OCI-LY1 (cell line): ENCODE measurements around the gene PILRA.

ENCODE experiments used
- H2AFZ ChIP-seq: fragments of 200-600 bp; sonication (generic), shearing (Covaris generic); 2 replicates; pipeline ENCODE4 v1.6.0; 2014; ENCODE audit warnings: antibody characterized with exemption, mild to moderate bottlenecking, low read length
- H3F3A ChIP-seq: fragments of 200-600 bp; sonication (generic), shearing (Covaris generic); 2 replicates; pipeline ENCODE4 v1.6.0; 2014; ENCODE audit warnings: mild to moderate bottlenecking, antibody characterized with exemption, low read length, moderate library complexity; ENCODE audit not compliant: insufficient read depth
- H3K27ac ChIP-seq: fragments of 200-600 bp; sonication (generic); 2 replicates; pipeline ENCODE4 v1.5.1; 2014; ENCODE audit warnings: low read length, mixed run types, mild to moderate bottlenecking, low read depth; ENCODE audit not compliant: poor library complexity, severe bottlenecking
- H3K27me3 ChIP-seq: fragments of 200-600 bp; sonication (generic); 2 replicates; pipeline ENCODE4 v1.6.0; 2014; ENCODE audit warnings: antibody characterized with exemption, mild to moderate bottlenecking, low read length, moderate library complexity; ENCODE audit not compliant: insufficient read depth
- H3K36me3 ChIP-seq: fragments of 200-600 bp; sonication (generic); 2 replicates; pipeline ENCODE4 v1.6.1; 2014; ENCODE audit warnings: mild to moderate bottlenecking, antibody characterized with exemption, low read length, moderate library complexity, mixed read lengths; ENCODE audit not compliant: insufficient read depth
- H3K4me1 ChIP-seq: fragments of 200-600 bp; sonication (generic); 2 replicates; pipeline ENCODE4 v1.5.1; 2014; ENCODE audit warnings: mild to moderate bottlenecking, low read length, moderate library complexity; ENCODE audit not compliant: insufficient read depth, severe bottlenecking
- H3K4me2 ChIP-seq: fragments of 200-600 bp; sonication (generic), shearing (Covaris generic); 2 replicates; pipeline ENCODE4 v1.6.1; 2014; ENCODE audit warnings: low read length
- H3K4me3 ChIP-seq: fragments of 200-600 bp; sonication (generic); 2 replicates; pipeline ENCODE4 v1.5.1; 2014; ENCODE audit warnings: low read length, low read depth, mild to moderate bottlenecking, mixed read lengths; ENCODE audit not compliant: poor library complexity, severe bottlenecking
- H3K79me2 ChIP-seq: fragments of 200-600 bp; shearing (Covaris generic); 2 replicates; pipeline ENCODE4 v1.6.1; 2016; ENCODE audit warnings: mixed run types, low read length, mixed read lengths; ENCODE audit not compliant: insufficient read depth
- H3K9ac ChIP-seq: fragments of 200-600 bp; sonication (generic), shearing (Covaris generic); 2 replicates; pipeline ENCODE4 v1.6.1; 2014; ENCODE audit warnings: mild to moderate bottlenecking, low read length, mixed read lengths
- H3K9me2 ChIP-seq: fragments of 200-600 bp; sonication (generic), shearing (Covaris generic); 2 replicates; pipeline ENCODE4 v1.6.1; 2014; ENCODE audit warnings: low read depth, mild to moderate bottlenecking, low read length, mixed read lengths
- H3K9me3 ChIP-seq: fragments of 200-600 bp; shearing (Covaris generic); 2 replicates; pipeline ENCODE4 v1.6.1; 2014; ENCODE audit warnings: low read length, mixed read lengths
- H4K20me1 ChIP-seq: fragments of 200-600 bp; sonication (generic), shearing (Covaris generic); 2 replicates; pipeline ENCODE4 v1.6.0; 2016; ENCODE audit warnings: mild to moderate bottlenecking, low read length; ENCODE audit not compliant: insufficient read depth
- CTCF ChIP-seq: fragments of 200-600 bp; sonication (generic), shearing (Covaris generic); IDR thresholded peaks from 2 replicates; pipeline ENCODE4 v1.5.1; 2017; ENCODE audit warnings: mild to moderate bottlenecking, antibody characterized with exemption, low read length, moderate library complexity, mixed read lengths
- EZH2 ChIP-seq: fragments of 200-600 bp; sonication (generic), shearing (Covaris generic); IDR thresholded peaks from 2 replicates; pipeline ENCODE4 v1.8.0; 2017; ENCODE audit warnings: borderline replicate concordance, mixed run types, mild to moderate bottlenecking, antibody characterized with exemption, low read length, moderate library complexity, mixed read lengths

PILRA gene

GRCh38 chr7:100449190-100449795 is 76.0 kb downstream of the PILRA start:
- Histone ChIP-seq H3K4me1 (peaks cover 12% of the 10 kb centered on the region), H3K9me2 (no peaks in the 10 kb centered on the region), H3K4me3 (no peak overlapping the region), H3K9me3 (no peaks in the 10 kb centered on the region), H3K79me2 (no peaks in the 10 kb centered on the region), H3K4me2 (no peak overlapping the region), H3K27me3 (peaks cover 3% of the 10 kb centered on the region; the same call in 1 of the 2 replicates), H4K20me1 (no peaks in the 10 kb centered on the region), H3K9ac (no peak overlapping the region), H2AFZ (no peak overlapping the region), H3K36me3 (no peaks in the 10 kb centered on the region), H3F3A (no peaks in the 10 kb centered on the region), H3K27ac (no peak overlapping the region)
- TF ChIP-seq EZH2 (no peak), CTCF (no peak)
